Spleen (tissue), 11 donors: Measurements from ENCODE around the gene LRRC8A. TPM values are rescaled to one million over a fixed set of nuclear protein-coding genes. Genes with fewer than 3 reads are reported as not detected.

ENCODE experiments used
- DNase-seq: peaks from one replicate; pipeline ENCODE4 v3.0.0-alpha.2; 2020
- H3K27ac ChIP-seq, 8 donors: fragments of 200-600 bp; sonication (generic) in 7 of 8; 1 replicate in 4 of 8; 2 replicates in 4 of 8; pipeline versions ENCODE4 v1.5.0 to v1.8.0; 2016 to 2021; ENCODE audit warnings: inconsistent platforms in 4 of 8, mild to moderate bottlenecking in 4 of 8, moderate library complexity in 1 of 8
- H3K27me3 ChIP-seq, 7 donors: fragments of 200-600 bp; sonication (generic) in 6 of 7; replicated peaks in 1 of 7; 1 replicate in 4 of 7; 2 replicates in 3 of 7; pipeline versions ENCODE4 v1.5.0 to v1.8.0; 2016 to 2021; ENCODE audit warnings: inconsistent platforms in 3 of 7, mild to moderate bottlenecking in 1 of 7
- H3K36me3 ChIP-seq, 6 donors: fragments of 200-600 bp; sonication (generic) in 5 of 6; 1 replicate in 4 of 6; 2 replicates in 2 of 6; pipeline versions ENCODE4 v1.5.0 to v1.8.0; 2016 to 2021; ENCODE audit warnings: inconsistent platforms in 2 of 6
- H3K4me1 ChIP-seq, 6 donors: fragments of 200-600 bp; sonication (generic) in 5 of 6; 1 replicate in 3 of 6; 2 replicates in 3 of 6; pipeline versions ENCODE4 v1.5.0 to v1.8.0; 2016 to 2021; ENCODE audit warnings: inconsistent platforms in 3 of 6
- H3K4me3 ChIP-seq, 8 donors: fragments of 200-600 bp; sonication (generic) in 7 of 8; 1 replicate in 4 of 8; 2 replicates in 4 of 8; pipeline versions ENCODE4 v1.5.0 to v1.8.0; 2016 to 2021; ENCODE audit warnings: inconsistent platforms in 4 of 8, mild to moderate bottlenecking in 4 of 8, moderate library complexity in 2 of 8
- H3K9me3 ChIP-seq, 8 donors: fragments of 200-600 bp; sonication (generic) in 7 of 8; 1 replicate in 4 of 8; 2 replicates in 4 of 8; pipeline versions ENCODE4 v1.5.0 to v1.8.0; 2016 to 2021; ENCODE audit warnings: inconsistent platforms in 4 of 8
- POLR2A ChIP-seq, 3 donors: fragments of 450-650 bp; IDR thresholded peaks; one replicate each; pipeline ENCODE4 v1.5.1; 2017; ENCODE audit warnings: antibody characterized with exemption in 3 of 3, mild to moderate bottlenecking in 1 of 3
- POLR2AphosphoS5 ChIP-seq, 3 donors: sonication (generic); formaldehyde crosslinking; IDR thresholded peaks; one replicate each; pipeline ENCODE4 v1.5.1; 2017; ENCODE audit warnings: antibody characterized with exemption in 3 of 3
- WGBS, 5 donors: extraction: QIAGEN DNeasy Blood & Tissue Kit in 3 of 5; methylation state at CpG; one replicate each; pipeline versions ENCODE4 v1.1.5 to v1.1.7; 2013 to 2018; 5-methylcytosine and 5-hydroxymethylcytosine counted together
- intact Hi-C: fragments of 100-400 bp; cut with DNase I; formaldehyde crosslinking; loops from one replicate; pipeline ENCODE4 v1.15.0; 2023; ENCODE audit warnings: low total_unique reads
- polyA plus RNA-seq, 3 donors: library from polyadenylated mRNA; stranded (reverse); fragments of 200-250 nt; gene quantifications; one replicate each; pipeline ENCODE4 v1.2.1, GENCODE V29; 2013
- total RNA-seq, 7 donors: library from RNA; depleted of rRNA in 3 of 7; stranded (reverse); fragments of >200 nt in 3 of 7; fragmentation: NEBNext Ultra II Directional in 4 of 7; extraction: Animal tissue kit (Norgen Biotek cat#: 25700) in 4 of 7; gene quantifications; one replicate each; pipeline versions ENCODE4 v1.1.0 to v1.2.1, GENCODE V29; 2016 to 2021
- TF ChIP-seq, protein P1 (sequence below), 11 experiments: fragments of 200-600 bp in 7 of 11; fragments of 450-650 bp in 4 of 11; sonication (generic) in 4 of 11; IDR thresholded peaks in 8 of 11; conservative IDR thresholded peaks in 3 of 11; 1 replicate in 7 of 11; 2 replicates in 4 of 11; pipeline versions ENCODE4 v1.4.0 to v1.8.0; 2016 to 2021; ENCODE audit warnings: antibody characterized with exemption in 11 of 11, inconsistent platforms in 4 of 11, mild to moderate bottlenecking in 1 of 11
- donor health status: healthy with polysubstance abuse.
- donor health status: DM: no; HTN: no; CAD: no; lungs with moderate emphysema.
- donor health status: DM: no; HTN: no; CAD: no.
- donor health status: Bipolar disorder and iron deficiency.
- donor health status: healthy.
- donor health status: DM: no; HTN: no; CAD: no.
- donor health status: DM: yes; HTN: yes; CAD: no.

LRRC8A gene
- total and polyA plus RNA-seq, 10 donors, result 3.5 to 59.0 (median 28.4) TPM

DNA sequence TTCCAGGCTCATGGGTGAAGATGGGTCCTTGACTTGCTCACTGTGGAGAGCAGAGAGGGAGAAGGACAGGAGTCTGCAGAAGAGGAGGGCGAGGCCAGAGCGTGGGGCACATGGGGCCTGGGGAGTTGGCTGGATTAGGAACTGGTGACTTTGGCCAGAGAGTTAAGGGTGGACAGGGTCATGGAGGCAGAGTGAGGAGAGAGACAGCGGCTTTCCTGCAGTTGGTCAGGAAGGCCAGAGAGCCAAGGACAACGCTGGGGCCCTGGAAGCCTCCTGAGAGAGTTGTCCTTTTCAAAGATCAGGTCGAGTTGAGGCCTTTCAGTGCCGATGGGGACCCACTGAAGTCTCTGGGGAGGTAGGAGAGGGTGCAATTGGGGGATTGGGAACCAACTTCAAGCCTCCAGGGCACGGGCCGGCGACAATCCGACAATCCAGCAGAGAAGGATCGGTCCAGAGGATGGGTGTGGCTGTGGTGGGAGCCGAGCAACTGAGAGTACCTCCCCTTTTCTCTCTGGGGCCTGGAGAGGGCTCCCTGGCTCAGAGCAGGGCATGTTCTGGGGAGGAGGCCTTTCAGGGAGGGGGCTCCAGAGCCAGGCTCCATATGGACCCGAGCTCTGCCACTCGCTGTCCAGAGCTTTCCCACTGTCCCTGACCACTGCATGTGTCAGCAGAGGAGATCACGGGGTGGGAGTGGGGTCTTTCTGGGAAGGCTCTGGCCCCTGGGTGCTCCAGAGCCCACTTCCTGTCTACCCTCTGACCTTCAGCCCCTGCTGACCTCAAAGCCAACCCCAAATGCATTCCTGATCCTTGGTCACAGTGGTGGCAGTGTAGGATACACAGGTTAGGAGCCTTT lies 31.3 kb downstream of the LRRC8A start:
- TF ChIP-seq POLR2AphosphoS5 (IDR thresholded peaks at IDR 0.05) (peak; percentile 13 to 60 (median 48)), POLR2A (IDR thresholded peaks at IDR 0.05) (no peak)
- intact Hi-C loops, result no loop called here
- peaks cover 28 to 88% (median 62%) of the 10 kb centered on the region in 6 donors for H3K4me1 ChIP-seq
- H3K27me3 ChIP-seq, result no peaks in the 10 kb centered on the region
- no peaks in the 10 kb centered on the region for H3K9me3 ChIP-seq
- H3K4me3 ChIP-seq, result no peak overlapping the region
- no peak for DNase-seq
- WGBS, 5 donors, result 61 to 85% (median 72%) methylated on average over 15 of the region's 15 CpGs
- H3K27ac ChIP-seq, result peak overlapping the region in 7 of 8 donors; percentile 6 to 77 (median 74)
- H3K36me3 ChIP-seq, result peaks cover 0 to 96% (median 47%) of the 10 kb centered on the region in 6 donors

DNA sequence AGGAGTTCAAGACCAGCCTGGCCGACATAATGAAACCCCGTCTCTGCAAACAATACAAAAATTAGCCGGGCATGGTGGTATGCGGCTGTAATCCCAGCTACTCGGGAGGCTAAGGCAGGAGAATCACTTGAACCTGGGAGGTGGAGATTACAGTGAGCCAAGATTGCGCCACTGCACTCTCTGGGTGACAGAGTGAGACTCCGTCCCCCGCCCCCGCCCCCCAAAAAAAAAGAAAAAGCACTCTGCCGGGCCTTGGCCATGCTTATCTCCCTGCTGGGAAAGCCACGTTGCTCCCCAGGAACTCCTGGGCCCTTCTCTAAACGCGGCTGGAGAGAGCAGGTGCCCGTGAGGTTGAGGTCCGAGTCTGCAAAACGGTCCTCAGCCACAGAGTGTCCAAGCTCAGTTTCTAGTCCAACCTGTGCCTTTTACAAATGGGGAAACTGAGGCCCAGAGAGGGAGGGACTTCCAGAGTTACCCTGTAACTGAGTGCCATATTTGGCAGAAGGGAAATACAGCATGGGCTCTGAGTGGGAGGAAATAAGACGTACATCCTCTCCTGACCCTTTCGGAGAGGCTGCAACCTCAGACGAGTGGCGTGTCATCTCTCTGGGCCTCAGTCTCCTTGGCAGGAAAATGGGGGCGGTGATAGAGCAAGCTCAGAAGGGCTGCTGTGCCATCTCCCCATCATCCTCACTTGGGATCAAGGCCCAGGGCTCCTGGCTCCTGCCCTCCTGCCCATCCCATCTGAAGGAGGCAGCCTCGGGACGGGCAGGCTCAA lies 32.3 kb downstream of the LRRC8A start:
- DNase-seq, result no peak
- Histone ChIP-seq H3K4me3 (no peak overlapping the region), H3K27ac (peak overlapping the region in 5 of 8 donors; percentile 67 to 77 (median 75)), H3K36me3 (peaks cover 0 to 95% (median 38%) of the 10 kb centered on the region in 6 donors), H3K4me1 (peaks cover 28 to 96% (median 66%) of the 10 kb centered on the region in 6 donors), H3K9me3 (no peaks in the 10 kb centered on the region), H3K27me3 (no peaks in the 10 kb centered on the region)
- TF ChIP-seq POLR2A (IDR thresholded peaks at IDR 0.05), result no peak
- peak in 1 of 3 donors; percentile 7 for TF ChIP-seq POLR2AphosphoS5 (IDR thresholded peaks at IDR 0.05)
- TF ChIP-seq, protein P1, sequence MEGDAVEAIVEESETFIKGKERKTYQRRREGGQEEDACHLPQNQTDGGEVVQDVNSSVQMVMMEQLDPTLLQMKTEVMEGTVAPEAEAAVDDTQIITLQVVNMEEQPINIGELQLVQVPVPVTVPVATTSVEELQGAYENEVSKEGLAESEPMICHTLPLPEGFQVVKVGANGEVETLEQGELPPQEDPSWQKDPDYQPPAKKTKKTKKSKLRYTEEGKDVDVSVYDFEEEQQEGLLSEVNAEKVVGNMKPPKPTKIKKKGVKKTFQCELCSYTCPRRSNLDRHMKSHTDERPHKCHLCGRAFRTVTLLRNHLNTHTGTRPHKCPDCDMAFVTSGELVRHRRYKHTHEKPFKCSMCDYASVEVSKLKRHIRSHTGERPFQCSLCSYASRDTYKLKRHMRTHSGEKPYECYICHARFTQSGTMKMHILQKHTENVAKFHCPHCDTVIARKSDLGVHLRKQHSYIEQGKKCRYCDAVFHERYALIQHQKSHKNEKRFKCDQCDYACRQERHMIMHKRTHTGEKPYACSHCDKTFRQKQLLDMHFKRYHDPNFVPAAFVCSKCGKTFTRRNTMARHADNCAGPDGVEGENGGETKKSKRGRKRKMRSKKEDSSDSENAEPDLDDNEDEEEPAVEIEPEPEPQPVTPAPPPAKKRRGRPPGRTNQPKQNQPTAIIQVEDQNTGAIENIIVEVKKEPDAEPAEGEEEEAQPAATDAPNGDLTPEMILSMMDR (IDR thresholded peaks at IDR 0.05 in 8 of 11, conservative IDR thresholded peaks at IDR 0.05 in 3 of 11), result no peak
- intact Hi-C loops, result no loop called here
- 68 to 82% (median 76%) methylated on average over 23 of the region's 23 CpGs for whole genome bisulfite sequencing, 5 donors

- H3K27ac ChIP-seq, result peak overlapping the region in 7 of 8 donors; percentile 58 to 80 (median 72)
- intact Hi-C loops, result no loop called here
- no peak overlapping the region for H3K4me3 ChIP-seq
These were observed 34.3 kb downstream of the LRRC8A start for GRCh38 chr9:128916204-128916603.

GRCh38 chr9:128916745-128917144 lies 34.8 kb downstream of the LRRC8A start:
- H3K36me3 ChIP-seq, result peaks cover 0 to 74% (median 26%) of the 10 kb centered on the region in 6 donors

More at GRCh38 chr9:128916204-128916603, 34.3 kb downstream of the LRRC8A start:
- WGBS, 5 donors, result 89 to 92% (median 91%) methylated on average over 16 to 18 of the region's 18 CpGs
- Histone ChIP-seq H3K9me3 (no peaks in the 10 kb centered on the region), H3K4me1 (peaks cover 19 to 96% (median 73%) of the 10 kb centered on the region in 6 donors), H3K36me3 (peaks cover 0 to 79% (median 26%) of the 10 kb centered on the region in 6 donors), H3K27me3 (no peaks in the 10 kb centered on the region)
- TF ChIP-seq POLR2AphosphoS5 (IDR thresholded peaks at IDR 0.05), result peak in 1 of 3 donors; percentile 9
- TF ChIP-seq, protein P1 (IDR thresholded peaks at IDR 0.05 in 8 of 11, conservative IDR thresholded peaks at IDR 0.05 in 3 of 11), result no peak
- no peak for DNase-seq

More at GRCh38 chr9:128916745-128917144, 34.8 kb downstream of the LRRC8A start:
- no peaks in the 10 kb centered on the region for H3K27me3 ChIP-seq
- intact Hi-C loops, result no loop called here
- TF ChIP-seq POLR2A (IDR thresholded peaks at IDR 0.05) (no peak), POLR2AphosphoS5 (IDR thresholded peaks at IDR 0.05) (no peak)
- TF ChIP-seq, protein P1 (IDR thresholded peaks at IDR 0.05 in 8 of 11, conservative IDR thresholded peaks at IDR 0.05 in 3 of 11), result no peak
- H3K4me1 ChIP-seq, result peaks cover 17 to 96% (median 73%) of the 10 kb centered on the region in 6 donors
- no peak for DNase-seq
- peak overlapping the region in 7 of 8 donors; percentile 58 to 80 (median 72) for H3K27ac ChIP-seq
- WGBS, 5 donors, result 86 to 92% (median 90%) methylated on average over 11 of the region's 11 CpGs
- H3K4me3 ChIP-seq, result no peak overlapping the region
- H3K9me3 ChIP-seq, result no peaks in the 10 kb centered on the region
